Ecto neural progenitor cell (in vitro differentiated cells): Measurements from ENCODE around the gene NR1I3.

Source experiments
- DNase-seq: peaks from one replicate; pipeline ENCODE4 v3.0.0-alpha.2; 2018; ENCODE audit warnings: low spot score

Gene NR1I3

GRCh38 chr1:161196111-161196510 lies 41.9 kb downstream of the NR1I3 start:
- DNase-seq, result no peak

DNA sequence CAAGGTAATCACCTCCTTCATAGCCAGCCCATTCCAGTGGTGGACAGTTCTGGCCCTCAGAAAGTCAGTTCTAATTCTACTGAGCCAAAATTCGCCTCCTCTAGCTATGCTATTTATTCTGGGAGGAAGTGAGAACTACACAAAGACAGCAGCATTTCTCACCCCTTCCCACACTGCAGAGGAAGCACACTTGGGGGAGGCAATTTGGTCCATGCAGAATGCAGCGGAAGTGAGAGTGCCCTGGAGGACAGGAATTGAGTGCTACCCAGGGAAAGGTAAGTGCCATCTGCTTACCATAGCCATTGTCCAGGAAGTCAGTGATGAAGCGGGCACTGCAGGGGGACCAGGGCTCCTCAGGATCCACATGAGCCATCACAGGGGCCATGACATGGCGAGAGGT lies 42.8 kb downstream of the NR1I3 start:
- no peak for DNase-seq

GRCh38 chr1:161193561-161194235 lies 44.3 kb downstream of the NR1I3 start:
- no peak for DNase-seq

DNA sequence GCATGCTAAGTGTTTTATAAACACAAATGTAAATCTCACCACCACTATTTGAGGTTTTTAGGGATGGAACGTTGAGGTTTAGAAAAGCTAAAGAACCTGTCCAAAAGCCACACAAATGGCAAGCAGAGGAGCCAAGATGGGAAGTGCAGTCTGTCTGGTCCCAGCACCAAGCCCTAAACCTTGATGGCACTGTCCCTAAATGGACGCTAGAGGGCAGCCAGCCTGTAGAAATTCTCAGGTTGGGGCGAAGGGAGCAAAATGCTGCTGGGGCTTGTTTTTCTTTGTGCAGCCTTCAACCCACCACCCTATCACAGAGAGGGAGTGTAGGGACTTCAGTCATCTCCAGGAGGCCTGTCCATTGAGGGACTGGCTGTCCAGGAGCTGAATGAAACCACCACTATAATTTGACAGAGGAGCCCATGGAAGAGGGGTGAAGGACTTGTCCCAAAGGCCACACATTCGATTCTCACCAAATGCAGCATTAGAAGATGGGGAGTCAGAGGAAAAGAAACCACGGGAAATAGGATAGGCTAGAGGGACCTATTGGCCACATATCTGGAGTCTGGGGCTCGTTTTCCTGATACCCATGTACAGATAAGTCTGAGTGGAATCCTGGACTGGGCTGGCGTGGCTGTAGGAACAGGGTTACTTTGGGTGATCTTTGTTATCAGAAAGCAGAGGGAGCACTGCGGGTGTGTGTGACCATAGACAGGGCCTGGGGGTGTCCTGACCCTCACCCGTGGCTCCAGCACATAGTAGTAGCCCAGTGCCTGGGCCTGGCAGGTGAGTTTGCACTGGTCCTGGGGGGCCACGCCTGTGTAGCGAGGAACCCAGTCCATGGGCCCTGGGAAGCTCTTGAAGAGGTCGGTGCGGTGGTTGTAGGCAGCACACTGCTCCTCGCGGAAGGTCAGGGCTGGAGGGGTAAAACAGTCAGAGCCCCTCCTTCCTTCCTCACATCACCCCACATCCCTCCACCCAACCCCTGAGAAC lies 45.2 kb downstream of the NR1I3 start:
- DNase-seq, result peak; percentile 72

- DNase-seq, result no peak
These were observed 46.0 kb downstream of the NR1I3 start for GRCh38 chr1:161191971-161192370.

- DNase-seq, result no peak
These were observed 47.0 kb downstream of the NR1I3 start for GRCh38 chr1:161190962-161191521.

DNA sequence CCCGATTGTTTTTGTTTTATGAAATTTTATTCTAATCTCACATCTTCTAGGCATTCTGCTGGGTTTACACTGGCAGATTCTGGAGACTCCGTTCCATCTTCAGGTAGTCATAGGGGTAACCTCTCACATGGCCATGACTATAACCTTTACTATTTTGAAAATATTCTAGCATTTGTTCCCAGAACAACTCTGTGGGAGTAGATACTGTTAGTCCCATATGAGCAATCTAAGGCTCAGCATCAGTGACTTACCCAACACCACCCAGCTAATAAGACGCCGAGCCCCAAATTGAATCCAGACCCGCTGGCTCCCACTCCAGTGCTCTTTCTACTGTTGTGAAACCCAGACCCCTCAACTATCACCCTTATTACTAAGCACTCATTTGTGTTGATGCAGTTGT lies 49.0 kb downstream of the NR1I3 start:
- DNase-seq, result no peak

- DNase-seq, result no peak
These were observed 49.6 kb downstream of the NR1I3 start for GRCh38 chr1:161188381-161188780.

DNA sequence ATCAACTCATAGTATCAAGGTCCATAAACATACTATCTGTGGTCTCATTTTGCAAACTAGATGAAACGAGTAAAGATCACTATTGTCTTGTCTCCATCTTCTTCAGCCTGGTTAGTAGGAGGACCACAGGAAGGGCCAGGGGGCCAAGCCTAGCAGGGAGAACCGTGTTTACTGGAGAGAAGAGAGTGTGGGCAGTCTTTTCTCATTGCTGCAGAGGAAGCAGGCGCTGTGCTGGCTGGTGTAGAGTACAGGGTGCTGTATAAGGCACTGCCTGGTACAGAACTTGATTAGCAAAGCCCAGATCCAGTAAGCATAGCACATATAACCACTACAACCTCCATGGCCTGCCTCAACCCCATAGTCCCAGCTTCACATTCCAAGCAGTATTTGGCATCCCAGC lies 50.7 kb downstream of the NR1I3 start:
- no peak for DNase-seq

GRCh38 chr1:161185732-161186311 lies 52.2 kb downstream of the NR1I3 start:
- no peak for DNase-seq

DNA sequence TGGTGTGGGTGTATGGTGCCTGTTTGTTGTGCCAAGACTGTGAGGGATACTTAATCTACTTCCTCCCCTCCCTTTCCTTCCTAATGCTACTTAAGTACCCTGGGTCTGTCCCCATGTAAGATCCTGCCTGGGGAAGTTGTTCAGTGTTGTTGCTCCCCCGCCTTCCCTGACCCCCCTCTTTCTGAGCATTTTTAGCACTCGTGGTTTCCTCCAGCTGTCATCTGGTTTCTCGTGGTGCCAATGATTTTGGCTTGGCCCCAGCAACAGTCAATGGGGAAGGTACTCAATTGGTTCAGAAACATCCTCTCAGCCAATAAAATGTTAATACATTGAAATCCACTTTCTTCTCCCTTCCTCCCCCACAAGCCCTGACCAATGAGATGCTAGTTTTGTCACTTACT lies 52.7 kb downstream of the NR1I3 start:
- no peak for DNase-seq

DNA sequence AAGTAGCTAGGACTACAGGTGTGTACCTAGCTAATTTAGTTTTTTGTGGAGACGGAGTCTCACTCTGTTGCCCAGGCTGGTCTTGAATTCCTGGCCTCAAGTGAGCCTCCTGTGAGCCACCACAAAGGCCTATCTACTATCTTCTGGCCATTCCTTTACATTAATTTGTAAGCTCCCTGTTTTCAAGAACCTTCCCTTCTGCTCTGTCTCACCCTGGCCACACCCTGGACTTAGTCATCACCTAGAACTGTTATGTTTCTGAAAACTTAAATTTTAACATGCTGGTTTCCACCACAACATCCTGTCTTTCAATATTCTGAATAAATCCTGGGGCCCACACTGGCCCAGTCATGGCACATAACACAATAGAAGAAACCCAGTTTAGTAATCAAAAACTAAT lies 55.8 kb downstream of the NR1I3 start:
- no peak for DNase-seq

GRCh38 chr1:161180639-161181038 lies 57.4 kb downstream of the NR1I3 start:
- no peak for DNase-seq

DNA sequence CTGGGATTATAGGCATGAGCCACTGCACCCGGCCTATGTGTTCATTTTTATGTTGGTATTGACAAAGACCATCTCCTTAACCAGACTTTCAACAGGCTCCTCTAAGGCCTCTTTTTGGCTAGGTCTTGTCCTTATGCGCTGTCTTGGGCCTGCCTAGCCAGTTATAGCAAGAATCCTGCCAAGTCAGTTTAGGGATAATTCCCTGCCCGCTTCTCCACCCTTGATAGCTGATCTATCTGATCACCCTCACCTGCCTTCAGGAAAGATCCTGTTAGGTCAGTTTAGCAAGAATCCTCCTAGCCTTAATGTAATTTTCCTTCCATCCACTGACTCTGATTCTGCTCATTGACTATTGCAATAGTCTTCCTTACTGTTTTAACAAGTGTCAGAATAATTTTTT lies 58.3 kb downstream of the NR1I3 start:
- no peak for DNase-seq
